IPS DF 6.9 (cell line): ENCODE results near the gene CCHCR1.
A peak's percentile ranks its signal among the peaks of the same experiment; 100 is the strongest.
"Not testable (repeated sequence)": the region's sequence is repeated elsewhere in the genome, so short reads cannot be mapped to it uniquely, and the experiment has no call there.

Experiments used
- DNase-seq: peaks from one replicate; pipeline ENCODE4 v3.0.0-alpha.2; 2013; ENCODE audit warnings: low read depth, low spot score
- H3K27ac ChIP-seq: one replicate; pipeline ENCODE4 v1.5.1; 2013; ENCODE audit warnings: low read length, control low read depth
- H3K27me3 ChIP-seq: 2 replicates; pipeline ENCODE4 v1.6.1; 2013; ENCODE audit warnings: mild to moderate bottlenecking, low read length; ENCODE audit not compliant: control insufficient read depth, insufficient read depth
- H3K36me3 ChIP-seq: 2 replicates; pipeline ENCODE4 v1.6.1; 2013; ENCODE audit warnings: low read length; ENCODE audit not compliant: control insufficient read depth, insufficient read depth
- H3K4me1 ChIP-seq: 2 replicates; pipeline ENCODE4 v1.6.1; 2013; ENCODE audit warnings: low read length; ENCODE audit not compliant: control insufficient read depth, insufficient read depth
- H3K4me3 ChIP-seq: 2 replicates; pipeline ENCODE4 v1.5.1; 2013; ENCODE audit warnings: mild to moderate bottlenecking, low read length
- H3K9me3 ChIP-seq: 2 replicates; pipeline ENCODE4 v1.6.1; 2013; ENCODE audit warnings: low read length, inconsistent platforms; ENCODE audit not compliant: control insufficient read depth, insufficient read depth
- WGBS: extraction: QIAGEN DNeasy Blood & Tissue Kit; methylation state at CpG from one replicate; pipeline ENCODE4 v1.1.7; 2013; ENCODE audit warnings: mixed read lengths, missing lambda C conversion rate; ENCODE audit not compliant: insufficient read length, insufficient coverage; 5-methylcytosine and 5-hydroxymethylcytosine counted together

Gene CCHCR1

GRCh38 chr6:31170987-31171671 lies 13.5 kb upstream of the CCHCR1 start:
- DNase-seq = no peak
- Histone ChIP-seq H3K4me1 (peaks cover 8% of the 10 kb centered on the region), H3K36me3 (no peaks in the 10 kb centered on the region; the same call in 1 of the 2 replicates), H3K4me3 (no peak overlapping the region), H3K27ac (peak overlapping the region; percentile 41), H3K27me3 (no peaks in the 10 kb centered on the region), H3K9me3 (no peaks in the 10 kb centered on the region)
- WGBS = no CpG with 5 or more reads among the region's 10 CpGs

DNA sequence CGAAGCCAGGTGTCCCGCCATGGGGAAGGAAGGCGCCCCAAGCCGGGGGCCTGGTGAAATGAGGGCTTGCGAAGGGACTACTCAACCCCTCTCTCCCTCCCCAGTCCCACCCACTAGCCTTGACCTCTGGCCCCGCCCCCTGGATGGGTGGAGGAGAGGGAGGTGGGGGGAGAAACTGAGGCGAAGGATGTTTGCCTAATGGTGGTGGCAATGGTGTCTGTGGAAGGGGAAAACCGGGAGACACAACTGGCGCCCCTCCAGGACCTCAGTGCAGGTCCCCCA lies 12.9 kb upstream of the CCHCR1 start, which contains the start of gene POU5F1:
POU5F1 (minus strand) TSS at position 83 of the 282 bp plus-strand sequence; CDS start at position 21, 62 bp downstream.
- H3K4me3 ChIP-seq = peak within 1 kb of the TSS; percentile 94
- H3K27ac ChIP-seq = peak within 1 kb of the TSS; percentile 41
- DNase-seq = no peak
- no peaks in the 10 kb centered on the region; the same call in 1 of the 2 replicates for H3K36me3 ChIP-seq
- no peaks in the 10 kb centered on the region for H3K9me3 ChIP-seq
- H3K27me3 ChIP-seq = no peaks in the 10 kb centered on the region
- H3K4me1 ChIP-seq = peaks cover 8% of the 10 kb centered on the region
- no CpG with 5 or more reads among the region's 9 CpGs for WGBS

DNA sequence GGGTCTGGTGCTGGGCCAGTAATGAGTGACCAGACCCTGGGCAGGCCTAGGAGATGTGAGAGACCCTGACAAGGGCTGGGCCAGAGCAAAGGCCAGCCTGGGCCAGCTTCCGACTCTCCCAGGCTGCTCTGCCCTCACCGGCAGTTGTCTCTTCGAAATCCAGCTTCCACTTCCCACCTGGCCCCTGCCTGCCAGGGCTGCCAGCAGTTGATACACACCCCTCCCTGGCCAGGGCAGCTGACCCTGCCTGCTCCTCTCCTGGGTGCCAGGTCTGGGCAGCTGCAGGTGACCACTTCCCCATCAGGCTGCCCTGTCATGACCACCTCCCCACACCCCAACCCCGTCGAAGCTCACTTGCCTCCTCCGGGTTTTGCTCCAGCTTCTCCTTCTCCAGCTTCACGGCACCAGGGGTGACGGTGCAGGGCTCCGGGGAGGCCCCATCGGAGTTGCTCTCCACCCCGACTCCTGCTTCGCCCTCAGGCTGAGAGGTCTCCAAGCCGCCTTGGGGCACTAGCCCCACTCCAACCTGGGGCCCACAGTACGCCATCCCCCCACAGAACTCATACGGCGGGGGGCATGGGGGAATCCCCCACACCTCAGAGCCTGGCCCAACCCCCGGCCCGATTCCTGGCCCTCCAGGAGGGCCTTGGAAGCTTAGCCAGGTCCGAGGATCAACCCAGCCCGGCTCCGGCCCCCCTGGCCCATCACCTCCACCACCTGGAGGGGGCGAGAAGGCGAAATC lies 12.4 kb upstream of the CCHCR1 start:
- not testable (repeated sequence) for H3K36me3 ChIP-seq, H3K27me3 ChIP-seq, H3K4me1 ChIP-seq, DNase-seq, H3K27ac ChIP-seq, H3K9me3 ChIP-seq
- peak overlapping the region; percentile 94 for H3K4me3 ChIP-seq
- WGBS = no CpG with 5 or more reads among the region's 23 CpGs

GRCh38 chr6:31169123-31169857 lies 11.7 kb upstream of the CCHCR1 start:
- Histone ChIP-seq H3K9me3 (no peaks in the 10 kb centered on the region), H3K36me3 (peaks cover 8% of the 10 kb centered on the region; the same call in 1 of the 2 replicates), H3K27me3 (no peaks in the 10 kb centered on the region), H3K4me1 (peaks cover 8% of the 10 kb centered on the region), H3K4me3 (peak overlapping the region; percentile 94; the same call in 1 of the 2 replicates), H3K27ac (no peak overlapping the region)
- no CpG with 5 or more reads among the region's 10 CpGs for WGBS
- no peak for DNase-seq

DNA sequence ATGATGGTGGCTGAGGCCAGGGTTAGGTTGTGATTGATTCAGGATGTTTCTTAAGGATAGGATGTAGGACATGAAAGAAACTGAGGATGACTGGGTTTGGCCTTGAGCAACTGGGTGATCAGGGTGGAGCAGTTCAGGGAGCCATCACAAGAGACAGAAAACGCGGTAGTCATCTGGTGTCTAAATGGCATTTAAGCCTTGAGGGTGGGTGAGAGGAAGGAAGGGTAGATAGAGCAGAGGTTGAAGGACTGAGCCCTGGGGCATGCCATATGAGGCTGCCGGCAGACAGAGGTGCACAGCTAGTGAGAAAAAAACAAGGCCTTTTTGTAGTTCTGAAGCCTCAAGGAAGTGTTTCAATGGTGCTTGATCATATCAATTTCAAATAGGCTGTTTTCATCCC lies 11.0 kb upstream of the CCHCR1 start:
- peaks cover 6% of the 10 kb centered on the region for H3K4me1 ChIP-seq
- H3K27ac ChIP-seq = no peak overlapping the region
- no CpG with 5 or more reads among the region's 3 CpGs for WGBS
- DNase-seq = no peak
- H3K27me3 ChIP-seq = no peaks in the 10 kb centered on the region
- peak overlapping the region; percentile 94; the same call in 1 of the 2 replicates for H3K4me3 ChIP-seq
- peaks cover 11% of the 10 kb centered on the region; the same call in 1 of the 2 replicates for H3K36me3 ChIP-seq
- no peaks in the 10 kb centered on the region for H3K9me3 ChIP-seq

DNA sequence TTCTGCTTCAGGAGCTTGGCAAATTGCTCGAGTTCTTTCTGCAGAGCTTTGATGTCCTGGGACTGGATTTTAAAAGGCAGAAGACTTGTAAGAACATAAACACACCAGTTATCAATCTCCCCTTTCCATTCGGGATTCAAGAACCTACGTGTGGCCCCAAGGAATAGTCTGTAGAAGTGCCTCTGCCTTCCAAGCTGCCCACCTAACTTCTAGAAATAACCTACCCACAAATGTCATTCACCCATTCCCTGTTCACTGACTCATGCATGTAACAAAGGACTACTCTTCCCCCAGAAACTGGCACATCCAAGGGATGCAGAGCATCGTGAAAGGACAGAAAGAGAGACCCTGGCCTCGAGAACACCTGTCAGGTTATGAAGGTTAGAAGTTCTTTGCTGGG lies 8.4 kb upstream of the CCHCR1 start:
- Histone ChIP-seq H3K4me3 (no peak overlapping the region), H3K27ac (no peak overlapping the region), H3K27me3 (no peaks in the 10 kb centered on the region), H3K36me3 (peaks cover 15% of the 10 kb centered on the region; the same call in 1 of the 2 replicates), H3K9me3 (no peaks in the 10 kb centered on the region), H3K4me1 (peaks cover 2% of the 10 kb centered on the region; the same call in 1 of the 2 replicates)
- no peak for DNase-seq
- WGBS = no CpG with 5 or more reads among the region's 5 CpGs

GRCh38 chr6:31165064-31165832 lies 7.6 kb upstream of the CCHCR1 start:
- not testable (repeated sequence) for H3K27me3 ChIP-seq, H3K4me3 ChIP-seq, H3K4me1 ChIP-seq, H3K9me3 ChIP-seq, DNase-seq, H3K27ac ChIP-seq
- H3K36me3 ChIP-seq = peaks cover 15% of the 10 kb centered on the region; the same call in 1 of the 2 replicates
- no CpG with 5 or more reads among the region's 17 CpGs for WGBS

- H3K27me3 ChIP-seq, H3K27ac ChIP-seq, DNase-seq, H3K9me3 ChIP-seq, H3K4me1 ChIP-seq, H3K4me3 ChIP-seq: not testable (repeated sequence)
- peaks cover 15% of the 10 kb centered on the region; the same call in 1 of the 2 replicates for H3K36me3 ChIP-seq
- WGBS = no CpG with 5 or more reads among the region's 9 CpGs
These were observed 7.0 kb upstream of the CCHCR1 start for GRCh38 chr6:31164475-31165063.

DNA sequence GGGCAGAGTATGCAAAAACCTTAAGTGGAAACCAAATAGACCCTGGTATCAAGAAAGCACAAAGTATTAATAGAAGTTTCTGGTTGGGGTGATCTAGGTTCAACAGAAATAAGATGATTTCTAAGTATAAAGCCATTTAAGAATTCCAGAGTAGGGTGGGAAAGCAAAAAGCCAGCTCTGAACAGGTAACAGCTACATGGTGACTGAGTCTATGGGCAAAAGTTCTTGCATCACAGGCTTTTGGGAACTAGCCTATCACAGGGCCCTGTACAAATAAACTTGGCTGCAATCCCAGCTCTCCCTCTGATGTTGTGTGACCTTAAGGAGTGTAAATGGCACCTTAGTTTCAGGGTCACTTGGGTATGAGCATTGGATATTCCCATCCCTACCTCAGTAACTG lies 6.3 kb upstream of the CCHCR1 start:
- DNase-seq = no peak
- H3K27ac ChIP-seq = no peak overlapping the region

More for the DNA sequence above, 6.3 kb upstream of the CCHCR1 start:
- Histone ChIP-seq H3K27me3 (no peaks in the 10 kb centered on the region), H3K36me3 (peaks cover 15% of the 10 kb centered on the region; the same call in 1 of the 2 replicates), H3K4me3 (no peak overlapping the region), H3K9me3 (no peaks in the 10 kb centered on the region), H3K4me1 (0 out of 2 replicates have a peak, but pooled peaks cover 4% of the 10 kb centered on the region)
